GM18951 (cell line): Measurements from ENCODE around the gene MYOZ2.
"Not testable (repeated sequence)": the region's sequence is repeated elsewhere in the genome, so short reads cannot be mapped to it uniquely, and the experiment has no call there.

ENCODE experiments used
- POLR2A ChIP-seq: IDR thresholded peaks from 4 replicates; pipeline ENCODE4 v1.6.1; 2011; ENCODE audit warnings: mild to moderate bottlenecking; ENCODE audit not compliant: insufficient read length, insufficient read depth; ENCODE audit errors: extremely low read depth
- in situ Hi-C: fragments of 300-500 bp; cut with MboI; formaldehyde crosslinking; loops from one replicate; pipeline ENCODE4 v1.12.0; 2022; ENCODE audit warnings: low sequenced_read_pairs, mixed read lengths, inconsistent platforms; ENCODE audit not compliant: unreplicated experiment

MYOZ2 gene

DNA sequence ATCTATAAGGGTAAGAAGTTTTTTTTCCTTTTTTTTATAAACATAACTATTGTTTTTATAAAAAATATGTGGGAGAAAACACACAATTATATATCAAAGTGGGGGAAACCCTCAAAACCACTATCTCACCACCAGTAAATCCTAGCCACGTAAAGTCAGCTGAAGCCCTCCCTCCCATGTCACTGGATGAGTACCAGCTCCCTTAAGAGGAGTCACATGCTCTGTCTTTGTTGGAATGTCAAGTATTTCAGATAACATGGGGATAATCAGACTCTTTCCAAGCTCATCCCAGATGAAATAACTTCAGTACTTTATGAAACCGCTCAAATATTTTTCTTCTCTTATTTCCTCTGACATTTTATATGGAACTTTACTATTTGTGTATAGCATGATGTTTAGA, 2.4 kb downstream of the MYOZ2 start:
- TF ChIP-seq POLR2A: no peak
- in situ Hi-C loops: no loop called here

DNA sequence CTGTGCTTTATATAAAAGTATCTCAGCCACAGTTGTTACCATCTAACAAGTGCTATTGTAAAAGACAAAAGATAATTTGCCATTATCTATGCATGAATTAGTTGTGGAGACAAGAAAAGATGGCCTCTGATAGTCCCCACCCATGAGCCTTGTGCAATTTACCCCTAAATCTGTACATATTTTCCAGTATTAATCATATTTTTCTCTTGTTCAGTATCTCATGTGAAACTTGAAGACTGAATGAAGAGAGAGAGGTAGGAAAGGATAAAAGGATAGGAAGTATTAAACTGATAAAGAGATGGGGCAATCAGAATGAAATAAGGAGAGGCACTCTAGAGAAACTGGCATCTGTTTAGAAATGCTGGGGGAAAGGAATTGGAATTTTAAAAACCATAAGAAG, 3.7 kb downstream of the MYOZ2 start:
- TF ChIP-seq POLR2A: no peak
- in situ Hi-C loops: no loop called here

GRCh38 chr4:119139822-119140252, 4.2 kb downstream of the MYOZ2 start:
- in situ Hi-C loops: no loop called here
- no peak for TF ChIP-seq POLR2A

- in situ Hi-C loops: not testable (repeated sequence)
These were observed 5.7 kb downstream of the MYOZ2 start for GRCh38 chr4:119141283-119141682.

GRCh38 chr4:119142833-119143232, 7.2 kb downstream of the MYOZ2 start:
- TF ChIP-seq POLR2A: no peak
- in situ Hi-C loops: no loop called here

GRCh38 chr4:119143341-119143740, 7.7 kb downstream of the MYOZ2 start:
- in situ Hi-C loops: not testable (repeated sequence)

DNA sequence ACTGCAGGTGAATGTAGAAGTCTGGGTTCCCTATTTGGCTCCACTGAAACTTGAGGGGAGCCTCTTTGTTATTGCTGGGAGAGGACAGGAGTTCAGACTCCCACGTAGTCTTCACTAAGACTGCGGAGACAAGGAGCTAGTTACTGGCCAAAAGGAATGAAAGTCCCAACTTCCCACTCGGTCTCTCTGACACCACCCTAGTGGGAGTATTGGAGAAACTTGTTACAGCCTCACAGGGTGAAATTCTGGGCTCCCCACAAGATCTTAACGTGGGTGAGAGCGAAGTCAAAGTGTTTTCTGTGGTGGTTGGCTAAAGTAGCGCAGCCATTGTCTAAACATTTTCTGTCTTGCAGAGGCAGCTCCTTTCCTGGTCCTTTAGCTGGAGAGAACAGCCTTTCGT, 13.5 kb downstream of the MYOZ2 start:
- TF ChIP-seq POLR2A: no peak
- in situ Hi-C loops: no loop called here

- no peak for TF ChIP-seq POLR2A
- in situ Hi-C loops: no loop called here
These were observed 15.5 kb downstream of the MYOZ2 start for GRCh38 chr4:119151161-119151560.

- TF ChIP-seq POLR2A: no peak
- in situ Hi-C loops: no loop called here
These were observed 17.1 kb downstream of the MYOZ2 start for GRCh38 chr4:119152741-119153140.

DNA sequence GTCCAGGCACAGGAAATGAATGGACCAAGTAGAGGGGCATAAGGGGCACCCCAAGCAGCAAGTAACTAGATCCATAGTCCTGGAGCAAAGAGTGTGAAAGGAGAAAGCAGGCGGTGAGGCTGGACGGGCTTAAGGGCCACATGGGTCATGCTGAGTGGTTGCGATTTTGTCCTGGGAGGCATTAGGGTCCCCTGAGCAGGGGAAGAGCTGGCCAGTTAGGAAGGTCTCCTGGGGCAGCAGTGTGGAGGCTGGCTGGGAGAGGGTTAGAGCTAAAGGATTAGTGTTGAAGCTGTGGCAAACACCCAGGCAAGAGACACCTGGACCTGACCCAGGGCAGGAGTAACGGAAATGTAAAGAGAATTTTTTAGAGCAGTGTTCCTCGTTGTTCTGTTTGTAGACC, 26.5 kb downstream of the MYOZ2 start:
- TF ChIP-seq POLR2A: no peak
- in situ Hi-C loops: no loop called here

DNA sequence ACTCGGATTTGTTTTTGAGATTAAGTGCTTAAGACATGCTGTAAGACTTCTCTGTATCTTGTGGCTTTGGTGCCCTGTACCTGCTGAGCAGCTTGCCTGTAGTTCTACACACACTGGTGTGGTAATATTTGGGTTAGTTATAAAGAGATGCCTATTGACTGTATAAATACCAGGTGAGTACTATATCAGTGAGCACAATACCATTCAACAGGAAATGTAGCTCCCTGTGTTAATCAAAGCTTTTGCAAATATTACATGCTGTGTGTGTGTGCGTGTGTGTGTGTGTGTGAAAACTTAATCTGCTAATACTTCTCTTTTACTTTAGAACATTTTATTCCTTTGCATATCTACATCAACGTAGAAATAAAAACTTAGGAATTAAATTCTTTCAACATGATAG, 30.1 kb downstream of the MYOZ2 start:
- in situ Hi-C loops: no loop called here
- no peak for TF ChIP-seq POLR2A

- in situ Hi-C loops: no loop called here
These were observed 34.6 kb downstream of the MYOZ2 start for GRCh38 chr4:119170195-119170594.

GRCh38 chr4:119172223-119172622, 36.6 kb downstream of the MYOZ2 start:
- TF ChIP-seq POLR2A: no peak
- in situ Hi-C loops: no loop called here

More at GRCh38 chr4:119170195-119170594, 34.6 kb downstream of the MYOZ2 start:
- no peak for TF ChIP-seq POLR2A

- in situ Hi-C loops: not testable (repeated sequence)
These were observed 38.2 kb downstream of the MYOZ2 start for GRCh38 chr4:119173729-119174361.

DNA sequence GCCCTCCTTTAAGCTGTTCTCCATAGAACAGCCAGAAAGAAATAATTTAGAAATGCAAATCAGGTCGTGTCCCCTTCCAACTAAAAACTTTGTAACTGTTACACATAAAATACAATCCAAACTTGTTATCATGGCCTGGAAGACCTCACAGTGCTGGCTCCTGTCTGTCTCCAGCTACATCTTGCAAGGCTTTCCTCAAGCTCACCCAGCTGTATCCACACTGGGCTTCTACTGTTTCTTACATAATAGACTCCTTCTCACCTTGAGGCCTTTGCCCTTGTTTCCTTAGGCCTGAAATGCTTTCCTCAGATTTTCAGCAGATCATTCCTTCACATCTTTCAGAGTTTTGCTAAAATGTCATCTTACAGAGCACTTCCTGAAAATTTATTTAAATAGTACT, 43.4 kb downstream of the MYOZ2 start:
- no peak for TF ChIP-seq POLR2A
- in situ Hi-C loops: no loop called here
